ENCODE measurements around the gene ACACA.

The ACACA gene

GRCh38 chr17:37066322-37067255 is 340.0 kb downstream of the ACACA start:
- no peaks in the 10 kb centered on the region for H3K36me3 Mint-ChIP-seq (ENCODE audit: low read depth)
- no peak overlapping the region for H3K4me3 Mint-ChIP-seq
- H3K4me1 Mint-ChIP-seq (ENCODE audit: low read depth): no peaks in the 10 kb centered on the region
- no peaks in the 10 kb centered on the region for H3K9me3 Mint-ChIP-seq
- H3K27ac Mint-ChIP-seq: no peak overlapping the region
- H3K27me3 Mint-ChIP-seq (ENCODE audit: low read depth): peaks cover 10% of the 10 kb centered on the region

- Mint-ChIP-seq H3K4me3 (no peak overlapping the region), H3K9me3 (no peaks in the 10 kb centered on the region), H3K27ac (no peak overlapping the region), H3K4me1 (ENCODE audit: low read depth) (no peaks in the 10 kb centered on the region), H3K36me3 (ENCODE audit: low read depth) (no peaks in the 10 kb centered on the region), H3K27me3 (ENCODE audit: low read depth) (peaks cover 10% of the 10 kb centered on the region)
Observed at GRCh38 chr17:37065486-37066321, 340.9 kb downstream of the ACACA start.

GRCh38 chr17:37064956-37065355 is 341.7 kb downstream of the ACACA start:
- H3K4me3 Mint-ChIP-seq: no peak overlapping the region
- H3K27ac Mint-ChIP-seq: no peak overlapping the region
- H3K36me3 Mint-ChIP-seq (ENCODE audit: low read depth): no peaks in the 10 kb centered on the region
- no peaks in the 10 kb centered on the region for H3K4me1 Mint-ChIP-seq (ENCODE audit: low read depth)
- no peaks in the 10 kb centered on the region for H3K9me3 Mint-ChIP-seq
- peaks cover 10% of the 10 kb centered on the region for H3K27me3 Mint-ChIP-seq (ENCODE audit: low read depth)

- H3K4me3 Mint-ChIP-seq: no peak overlapping the region
- H3K4me1 Mint-ChIP-seq (ENCODE audit: low read depth): no peaks in the 10 kb centered on the region
- H3K27me3 Mint-ChIP-seq (ENCODE audit: low read depth): peaks cover 10% of the 10 kb centered on the region
- H3K9me3 Mint-ChIP-seq: no peaks in the 10 kb centered on the region
- H3K27ac Mint-ChIP-seq: no peak overlapping the region
- H3K36me3 Mint-ChIP-seq (ENCODE audit: low read depth): no peaks in the 10 kb centered on the region
Observed at GRCh38 chr17:37064206-37064605, 342.4 kb downstream of the ACACA start.

- Mint-ChIP-seq H3K27ac (no peak overlapping the region), H3K9me3 (no peaks in the 10 kb centered on the region), H3K36me3 (ENCODE audit: low read depth) (peaks cover 5% of the 10 kb centered on the region), H3K4me3 (no peak overlapping the region), H3K27me3 (ENCODE audit: low read depth) (peaks cover 6% of the 10 kb centered on the region), H3K4me1 (ENCODE audit: low read depth) (no peaks in the 10 kb centered on the region)
Observed at GRCh38 chr17:37062021-37062420, 344.6 kb downstream of the ACACA start.

GRCh38 chr17:37060928-37061327 is 345.7 kb downstream of the ACACA start:
- H3K4me3 Mint-ChIP-seq: no peak overlapping the region
- no peaks in the 10 kb centered on the region for H3K9me3 Mint-ChIP-seq
- H3K27ac Mint-ChIP-seq: no peak overlapping the region
- peaks cover 7% of the 10 kb centered on the region for H3K36me3 Mint-ChIP-seq (ENCODE audit: low read depth)
- H3K27me3 Mint-ChIP-seq (ENCODE audit: low read depth): peaks cover 3% of the 10 kb centered on the region
- no peaks in the 10 kb centered on the region for H3K4me1 Mint-ChIP-seq (ENCODE audit: low read depth)

- peaks cover 7% of the 10 kb centered on the region for H3K36me3 Mint-ChIP-seq (ENCODE audit: low read depth)
Observed at GRCh38 chr17:37060094-37060493, 346.5 kb downstream of the ACACA start.

GRCh38 chr17:37059493-37059892 is 347.1 kb downstream of the ACACA start:
- Mint-ChIP-seq H3K4me3 (no peak overlapping the region), H3K27me3 (ENCODE audit: low read depth) (no peaks in the 10 kb centered on the region), H3K4me1 (ENCODE audit: low read depth) (no peaks in the 10 kb centered on the region), H3K27ac (no peak overlapping the region), H3K36me3 (ENCODE audit: low read depth) (peaks cover 7% of the 10 kb centered on the region), H3K9me3 (no peaks in the 10 kb centered on the region)

More at GRCh38 chr17:37060094-37060493, 346.5 kb downstream of the ACACA start:
- H3K4me3 Mint-ChIP-seq: no peak overlapping the region
- no peaks in the 10 kb centered on the region for H3K4me1 Mint-ChIP-seq (ENCODE audit: low read depth)
- no peak overlapping the region for H3K27ac Mint-ChIP-seq
- peaks cover 3% of the 10 kb centered on the region for H3K27me3 Mint-ChIP-seq (ENCODE audit: low read depth)
- no peaks in the 10 kb centered on the region for H3K9me3 Mint-ChIP-seq

GRCh38 chr17:37056622-37057021 is 350.0 kb downstream of the ACACA start:
- H3K36me3 Mint-ChIP-seq (ENCODE audit: low read depth): peaks cover 10% of the 10 kb centered on the region
- no peaks in the 10 kb centered on the region for H3K9me3 Mint-ChIP-seq
- H3K4me3 Mint-ChIP-seq: no peak overlapping the region
- H3K27me3 Mint-ChIP-seq (ENCODE audit: low read depth): no peaks in the 10 kb centered on the region
- H3K27ac Mint-ChIP-seq: no peak overlapping the region
- H3K4me1 Mint-ChIP-seq (ENCODE audit: low read depth): no peaks in the 10 kb centered on the region

GRCh38 chr17:37054894-37055293 is 351.7 kb downstream of the ACACA start:
- no peaks in the 10 kb centered on the region for H3K9me3 Mint-ChIP-seq
- no peaks in the 10 kb centered on the region for H3K4me1 Mint-ChIP-seq (ENCODE audit: low read depth)
- no peak overlapping the region for H3K27ac Mint-ChIP-seq
- no peak overlapping the region for H3K4me3 Mint-ChIP-seq
- peaks cover 10% of the 10 kb centered on the region for H3K36me3 Mint-ChIP-seq (ENCODE audit: low read depth)
- H3K27me3 Mint-ChIP-seq (ENCODE audit: low read depth): no peaks in the 10 kb centered on the region

GRCh38 chr17:37052450-37052849 is 354.2 kb downstream of the ACACA start:
- Mint-ChIP-seq H3K4me3 (no peak overlapping the region), H3K9me3 (no peaks in the 10 kb centered on the region), H3K36me3 (ENCODE audit: low read depth) (peaks cover 12% of the 10 kb centered on the region), H3K27ac (no peak overlapping the region), H3K27me3 (ENCODE audit: low read depth) (no peaks in the 10 kb centered on the region), H3K4me1 (ENCODE audit: low read depth) (peaks cover 9% of the 10 kb centered on the region)

GRCh38 chr17:37051833-37052232 is 354.8 kb downstream of the ACACA start:
- Mint-ChIP-seq H3K4me1 (ENCODE audit: low read depth) (peaks cover 10% of the 10 kb centered on the region), H3K9me3 (no peaks in the 10 kb centered on the region), H3K27ac (no peak overlapping the region), H3K36me3 (ENCODE audit: low read depth) (peaks cover 10% of the 10 kb centered on the region), H3K4me3 (no peak overlapping the region), H3K27me3 (ENCODE audit: low read depth) (no peaks in the 10 kb centered on the region)

GRCh38 chr17:37051381-37051780 is 355.3 kb downstream of the ACACA start:
- Mint-ChIP-seq H3K27ac (no peak overlapping the region), H3K27me3 (ENCODE audit: low read depth) (no peaks in the 10 kb centered on the region), H3K4me1 (ENCODE audit: low read depth) (peaks cover 10% of the 10 kb centered on the region), H3K36me3 (ENCODE audit: low read depth) (peaks cover 10% of the 10 kb centered on the region), H3K4me3 (no peak overlapping the region), H3K9me3 (no peaks in the 10 kb centered on the region)

- no peaks in the 10 kb centered on the region for H3K27me3 Mint-ChIP-seq (ENCODE audit: low read depth)
- H3K4me1 Mint-ChIP-seq (ENCODE audit: low read depth): peaks cover 10% of the 10 kb centered on the region
- H3K36me3 Mint-ChIP-seq (ENCODE audit: low read depth): peaks cover 10% of the 10 kb centered on the region
- no peaks in the 10 kb centered on the region for H3K9me3 Mint-ChIP-seq
- no peak overlapping the region for H3K4me3 Mint-ChIP-seq
- no peak overlapping the region for H3K27ac Mint-ChIP-seq
Observed at GRCh38 chr17:37050920-37051319, 355.7 kb downstream of the ACACA start.

- no peaks in the 10 kb centered on the region for H3K27me3 Mint-ChIP-seq (ENCODE audit: low read depth)
- H3K36me3 Mint-ChIP-seq (ENCODE audit: low read depth): peaks cover 6% of the 10 kb centered on the region
- H3K4me1 Mint-ChIP-seq (ENCODE audit: low read depth): peaks cover 12% of the 10 kb centered on the region
- H3K4me3 Mint-ChIP-seq: no peak overlapping the region
- H3K27ac Mint-ChIP-seq: no peak overlapping the region
- no peaks in the 10 kb centered on the region for H3K9me3 Mint-ChIP-seq
Observed at GRCh38 chr17:37048811-37049210, 357.8 kb downstream of the ACACA start.

Measured in T-helper 1 cell treated with Interleukin-12 subunit alpha and Interleukin-12 subunit beta and Interleukin-4 antibody, amounts not matched to agents 30 μg/mL and 1 μg/mL, for 36 hours (primary cell).